HEK293 (cell line): ENCODE data around the gene AMPD3.

Experiments used
- CTCF ChIA-PET: fragments of 350-600 bp; formaldehyde crosslinking; extraction: SDS; loops from one replicate; lab custom pipeline; 2021; ENCODE audit warnings: antibody characterized with exemption; lab: Yijun Ruan, JAX
- POLR2A ChIA-PET: fragments of 300-600 bp; formaldehyde crosslinking; extraction: SDS; loops from one replicate; lab custom pipeline; 2020; ENCODE audit warnings: antibody characterized with exemption, inconsistent platforms; lab: Yijun Ruan, JAX
- H3K27ac ChIP-seq: fragments of 200-500 bp; sonication (Bioruptor generic); 2 replicates; pipeline ENCODE4 v1.5.1; 2014; ENCODE audit warnings: low read depth, low read length, control low read depth, inconsistent platforms; ENCODE audit errors: extremely low read depth
- H3K36me3 ChIP-seq, 2 experiments: fragments of 200-500 bp in 1 of 2; sonication (Bioruptor generic) in 1 of 2; 1 replicate in 1 of 2; 2 replicates in 1 of 2; pipeline ENCODE4 v1.5.1; 2014 to 2017; ENCODE audit warnings: inconsistent platforms in 2 of 2, low read length in 2 of 2; ENCODE audit not compliant: control insufficient read depth in 2 of 2, insufficient read depth in 1 of 2
- H3K4me1 ChIP-seq: fragments of 200-500 bp; sonication (Bioruptor generic); 2 replicates; pipeline ENCODE4 v1.5.1; 2014; ENCODE audit warnings: mild to moderate bottlenecking, low read length, inconsistent platforms; ENCODE audit not compliant: control insufficient read depth, insufficient read depth
- H3K4me3 ChIP-seq: 2 replicates; pipeline ENCODE4 v1.5.1; 2011; ENCODE audit warnings: low read depth, mild to moderate bottlenecking, control low read depth, low read length, moderate library complexity
- H3K9me3 ChIP-seq: fragments of 200-500 bp; sonication (Bioruptor generic); 2 replicates; pipeline ENCODE4 v1.5.1; 2014; ENCODE audit warnings: low read depth, low read length, inconsistent platforms; ENCODE audit not compliant: control insufficient read depth, insufficient read depth
- BCL11A ChIP-seq: fragments of 450-650 bp; formaldehyde crosslinking; IDR thresholded peaks from 2 replicates; pipeline ENCODE4 v1.5.1; 2016; ENCODE audit warnings: low read depth, missing biosample characterization, missing genetic modification characterization
- KLF7 ChIP-seq: fragments of 450-650 bp; formaldehyde crosslinking; IDR thresholded peaks from 2 replicates; pipeline ENCODE4 v1.5.1; 2016; ENCODE audit warnings: missing biosample characterization, missing genetic modification characterization, borderline replicate concordance
- MEIS1 ChIP-seq: sonication (generic); formaldehyde crosslinking; IDR thresholded peaks from 2 replicates; pipeline ENCODE4 v1.8.1; 2022; ENCODE audit warnings: missing genetic modification reagents, mild to moderate bottlenecking, borderline replicate concordance
- SP3 ChIP-seq: fragments of 450-650 bp; formaldehyde crosslinking; IDR thresholded peaks from 2 replicates; pipeline ENCODE4 v1.5.1; 2016; ENCODE audit warnings: missing biosample characterization, missing genetic modification characterization
- TCF7L2 ChIP-seq: IDR thresholded peaks from 2 replicates; pipeline ENCODE4 v1.6.1; 2011; ENCODE audit warnings: low read depth, mild to moderate bottlenecking, inconsistent platforms, low read length, moderate library complexity, borderline replicate concordance
- YY2 ChIP-seq: fragments of 450-650 bp; formaldehyde crosslinking; IDR thresholded peaks from 2 replicates; pipeline ENCODE4 v1.5.1; 2016; ENCODE audit warnings: missing biosample characterization, missing genetic modification characterization
- ZBTB1 ChIP-seq: fragments of 450-650 bp; formaldehyde crosslinking; IDR thresholded peaks from 2 replicates; pipeline ENCODE4 v1.5.1; 2016; ENCODE audit warnings: missing biosample characterization, missing genetic modification characterization
- ZNF133 ChIP-seq: fragments of 450-650 bp; formaldehyde crosslinking; IDR thresholded peaks from 2 replicates; pipeline ENCODE4 v1.5.1; 2016; ENCODE audit warnings: missing biosample characterization, missing genetic modification characterization
- ZNF157 ChIP-seq: fragments of 450-650 bp; formaldehyde crosslinking; IDR thresholded peaks from 2 replicates; pipeline ENCODE4 v1.5.1; 2016; ENCODE audit warnings: missing biosample characterization, missing genetic modification characterization
- ZNF239 ChIP-seq: fragments of 450-650 bp; formaldehyde crosslinking; IDR thresholded peaks from 2 replicates; pipeline ENCODE4 v1.5.1; 2016; ENCODE audit warnings: missing biosample characterization, missing genetic modification characterization
- ZNF266 ChIP-seq: fragments of 450-650 bp; formaldehyde crosslinking; IDR thresholded peaks from 2 replicates; pipeline ENCODE4 v1.5.1; 2016; ENCODE audit warnings: missing biosample characterization, missing genetic modification characterization, low read depth
- ZNF341 ChIP-seq: fragments of 450-650 bp; formaldehyde crosslinking; IDR thresholded peaks from 2 replicates; pipeline ENCODE4; 2016; ENCODE audit warnings: low read depth, missing biosample characterization, missing genetic modification characterization
- ZNF596 ChIP-seq: fragments of 450-650 bp; IDR thresholded peaks from 2 replicates; pipeline ENCODE4 v1.5.0; 2018; ENCODE audit warnings: missing biosample characterization, mild to moderate bottlenecking, missing genetic modification characterization, moderate library complexity
- TF ChIP-seq, protein P1 (sequence below): fragments of 450-650 bp; formaldehyde crosslinking; IDR thresholded peaks from 2 replicates; pipeline ENCODE4 v1.5.1; 2016; ENCODE audit warnings: missing biosample characterization, missing genetic modification characterization
- TF ChIP-seq, protein P2 (sequence below): fragments of 450-650 bp; formaldehyde crosslinking; IDR thresholded peaks from 2 replicates; pipeline ENCODE4 v1.5.1; 2016; ENCODE audit warnings: missing biosample characterization, missing genetic modification characterization
- TF ChIP-seq, protein P3 (sequence below): fragments of 450-650 bp; formaldehyde crosslinking; conservative IDR thresholded peaks from 2 replicates; pipeline ENCODE4 v1.5.1; 2016; ENCODE audit warnings: low read depth, missing biosample characterization, missing genetic modification characterization

Gene AMPD3

DNA sequence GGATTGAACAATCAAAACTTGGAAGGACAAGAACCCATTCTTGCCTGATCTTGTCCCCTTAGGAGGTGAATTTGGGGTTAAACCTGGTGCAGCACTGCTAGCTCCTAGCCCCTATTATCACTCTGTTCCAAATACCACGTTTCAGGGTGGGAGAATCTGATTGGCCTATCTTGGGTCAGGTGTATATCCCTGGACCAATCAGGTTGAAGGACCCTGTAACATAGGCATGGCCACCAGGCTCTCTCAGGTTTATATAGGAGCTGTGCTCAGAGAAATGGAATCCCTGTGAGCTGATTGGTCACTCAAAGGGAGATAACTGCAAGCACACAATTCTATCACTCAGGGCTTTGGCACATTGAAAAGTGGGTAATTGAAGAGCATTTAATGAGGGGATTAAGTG, 26.6 kb upstream of the AMPD3 start:
- H3K9me3 ChIP-seq, result no peaks in the 10 kb centered on the region
- H3K36me3 ChIP-seq, result no peaks in the 10 kb centered on the region
- CTCF ChIA-PET, result interaction anchor here (0.6 kb wide), 1 partner anchor 41 kb away, joined by 4 read pairs; no protein-coding TSS in a partner anchor
- no peak overlapping the region for H3K4me3 ChIP-seq
- H3K27ac ChIP-seq, result no peak overlapping the region
- POLR2A ChIA-PET, result interaction anchor here (1.0 kb wide), 1 partner anchor 113 kb away, joined by 3 read pairs; no protein-coding TSS in a partner anchor
- H3K4me1 ChIP-seq, result no peaks in the 10 kb centered on the region
- no peak for TF ChIP-seq BCL11A

DNA sequence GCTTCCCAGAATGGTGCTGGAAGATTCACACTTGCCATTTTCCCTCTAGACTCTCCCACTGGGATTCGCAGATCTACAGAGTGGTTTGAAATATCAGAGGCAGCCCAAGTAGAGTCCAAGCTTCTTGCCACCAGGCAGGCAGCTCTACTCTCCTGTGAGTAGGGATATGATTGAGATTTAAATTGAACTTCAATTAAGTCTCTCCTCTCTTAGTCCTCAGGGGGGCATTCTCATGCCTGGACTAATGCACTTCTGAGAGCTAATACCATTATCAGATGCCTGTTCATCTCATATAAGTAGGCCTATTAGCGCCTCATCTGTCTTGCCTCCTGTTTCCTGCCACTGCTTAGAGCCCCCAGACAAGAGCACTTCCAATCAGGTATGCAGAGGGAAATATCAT, 25.5 kb upstream of the AMPD3 start:
- H3K9me3 ChIP-seq, result no peaks in the 10 kb centered on the region
- H3K4me3 ChIP-seq, result no peak overlapping the region
- ChIA-PET CTCF (interaction anchor here (0.7 kb wide), 1 partner anchor 25 kb away, joined by 3 read pairs; no protein-coding TSS in a partner anchor), POLR2A (no interaction called here)
- no peak overlapping the region for H3K27ac ChIP-seq
- no peaks in the 10 kb centered on the region for H3K4me1 ChIP-seq
- H3K36me3 ChIP-seq, result no peaks in the 10 kb centered on the region
- TF ChIP-seq, protein P1, sequence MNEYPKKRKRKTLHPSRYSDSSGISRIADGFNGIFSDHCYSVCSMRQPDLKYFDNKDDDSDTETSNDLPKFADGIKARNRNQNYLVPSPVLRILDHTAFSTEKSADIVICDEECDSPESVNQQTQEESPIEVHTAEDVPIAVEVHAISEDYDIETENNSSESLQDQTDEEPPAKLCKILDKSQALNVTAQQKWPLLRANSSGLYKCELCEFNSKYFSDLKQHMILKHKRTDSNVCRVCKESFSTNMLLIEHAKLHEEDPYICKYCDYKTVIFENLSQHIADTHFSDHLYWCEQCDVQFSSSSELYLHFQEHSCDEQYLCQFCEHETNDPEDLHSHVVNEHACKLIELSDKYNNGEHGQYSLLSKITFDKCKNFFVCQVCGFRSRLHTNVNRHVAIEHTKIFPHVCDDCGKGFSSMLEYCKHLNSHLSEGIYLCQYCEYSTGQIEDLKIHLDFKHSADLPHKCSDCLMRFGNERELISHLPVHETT (tag by site-specific recombination), result no peak
- TF ChIP-seq, protein P2, sequence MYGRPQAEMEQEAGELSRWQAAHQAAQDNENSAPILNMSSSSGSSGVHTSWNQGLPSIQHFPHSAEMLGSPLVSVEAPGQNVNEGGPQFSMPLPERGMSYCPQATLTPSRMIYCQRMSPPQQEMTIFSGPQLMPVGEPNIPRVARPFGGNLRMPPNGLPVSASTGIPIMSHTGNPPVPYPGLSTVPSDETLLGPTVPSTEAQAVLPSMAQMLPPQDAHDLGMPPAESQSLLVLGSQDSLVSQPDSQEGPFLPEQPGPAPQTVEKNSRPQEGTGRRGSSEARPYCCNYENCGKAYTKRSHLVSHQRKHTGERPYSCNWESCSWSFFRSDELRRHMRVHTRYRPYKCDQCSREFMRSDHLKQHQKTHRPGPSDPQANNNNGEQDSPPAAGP, result no peak
- no peak for TF ChIP-seq ZNF157 (tag by site-specific recombination)
- TF ChIP-seq SP3 (tag by site-specific recombination), result no peak

DNA sequence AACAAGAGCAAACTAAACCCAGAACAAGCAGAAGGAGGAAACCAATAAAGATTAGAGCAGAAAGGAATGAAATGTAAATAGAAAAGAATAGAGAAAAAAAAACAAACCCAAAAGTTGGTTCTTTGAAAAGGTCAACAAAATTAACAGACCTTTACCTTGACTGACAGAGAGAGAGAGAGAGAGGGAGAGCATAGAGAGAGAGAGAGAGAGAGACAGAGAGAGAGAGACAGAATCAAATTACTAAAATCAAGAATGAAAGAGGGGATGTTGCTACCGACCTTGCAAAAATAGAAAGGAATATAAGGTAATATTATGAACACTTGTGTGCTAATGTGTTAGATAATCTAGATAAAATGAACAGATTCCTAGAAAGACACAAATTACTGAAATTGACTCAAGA, 22.6 kb upstream of the AMPD3 start:
- CTCF ChIA-PET, result no interaction called here
- TF ChIP-seq, protein P3, sequence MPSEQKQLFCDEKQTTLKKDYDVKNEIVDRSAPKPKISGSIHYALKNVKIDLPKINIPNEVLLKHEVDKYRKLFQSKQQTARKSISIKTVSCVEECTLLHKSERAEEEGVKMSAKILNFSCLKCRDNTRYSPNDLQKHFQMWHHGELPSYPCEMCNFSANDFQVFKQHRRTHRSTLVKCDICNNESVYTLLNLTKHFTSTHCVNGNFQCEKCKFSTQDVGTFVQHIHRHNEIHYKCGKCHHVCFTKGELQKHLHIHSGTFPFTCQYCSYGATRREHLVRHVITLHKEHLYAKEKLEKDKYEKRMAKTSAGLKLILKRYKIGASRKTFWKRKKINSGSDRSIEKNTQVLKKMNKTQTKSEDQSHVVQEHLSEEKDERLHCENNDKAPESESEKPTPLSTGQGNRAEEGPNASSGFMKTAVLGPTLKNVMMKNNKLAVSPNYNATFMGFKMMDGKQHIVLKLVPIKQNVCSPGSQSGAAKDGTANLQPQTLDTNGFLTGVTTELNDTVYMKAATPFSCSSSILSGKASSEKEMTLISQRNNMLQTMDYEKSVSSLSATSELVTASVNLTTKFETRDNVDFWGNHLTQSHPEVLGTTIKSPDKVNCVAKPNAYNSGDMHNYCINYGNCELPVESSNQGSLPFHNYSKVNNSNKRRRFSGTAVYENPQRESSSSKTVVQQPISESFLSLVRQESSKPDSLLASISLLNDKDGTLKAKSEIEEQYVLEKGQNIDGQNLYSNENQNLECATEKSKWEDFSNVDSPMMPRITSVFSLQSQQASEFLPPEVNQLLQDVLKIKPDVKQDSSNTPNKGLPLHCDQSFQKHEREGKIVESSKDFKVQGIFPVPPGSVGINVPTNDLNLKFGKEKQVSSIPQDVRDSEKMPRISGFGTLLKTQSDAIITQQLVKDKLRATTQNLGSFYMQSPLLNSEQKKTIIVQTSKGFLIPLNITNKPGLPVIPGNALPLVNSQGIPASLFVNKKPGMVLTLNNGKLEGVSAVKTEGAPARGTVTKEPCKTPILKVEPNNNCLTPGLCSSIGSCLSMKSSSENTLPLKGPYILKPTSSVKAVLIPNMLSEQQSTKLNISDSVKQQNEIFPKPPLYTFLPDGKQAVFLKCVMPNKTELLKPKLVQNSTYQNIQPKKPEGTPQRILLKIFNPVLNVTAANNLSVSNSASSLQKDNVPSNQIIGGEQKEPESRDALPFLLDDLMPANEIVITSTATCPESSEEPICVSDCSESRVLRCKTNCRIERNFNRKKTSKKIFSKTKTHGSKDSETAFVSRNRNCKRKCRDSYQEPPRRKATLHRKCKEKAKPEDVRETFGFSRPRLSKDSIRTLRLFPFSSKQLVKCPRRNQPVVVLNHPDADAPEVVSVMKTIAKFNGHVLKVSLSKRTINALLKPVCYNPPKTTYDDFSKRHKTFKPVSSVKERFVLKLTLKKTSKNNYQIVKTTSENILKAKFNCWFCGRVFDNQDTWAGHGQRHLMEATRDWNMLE (tag by site-specific recombination), result no peak
- TF ChIP-seq ZNF596, result peak; percentile 54; the same call in 1 of the 2 replicates
- H3K27ac ChIP-seq, result no peak overlapping the region
- no peaks in the 10 kb centered on the region for H3K9me3 ChIP-seq
- no peaks in the 10 kb centered on the region for H3K36me3 ChIP-seq
- H3K4me3 ChIP-seq, result no peak overlapping the region
- no peaks in the 10 kb centered on the region for H3K4me1 ChIP-seq
- POLR2A ChIA-PET, result no interaction called here

DNA sequence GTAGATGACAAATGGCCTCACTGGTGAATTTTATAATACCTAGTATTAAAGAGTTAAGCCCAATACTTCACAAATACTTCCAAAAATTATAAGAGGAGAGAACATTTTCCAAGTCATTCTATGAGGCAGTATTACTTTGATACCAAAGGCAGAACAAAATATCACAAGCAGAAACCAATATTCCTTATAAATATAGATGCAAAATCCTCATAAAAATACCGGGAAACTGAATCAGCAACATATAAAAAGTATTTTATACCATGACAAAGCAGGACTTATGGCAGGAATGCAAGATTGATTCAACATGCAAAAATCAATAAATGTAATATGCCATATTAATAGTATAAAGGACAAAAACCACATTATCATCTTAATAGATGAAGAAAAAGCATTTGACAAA, 22.1 kb upstream of the AMPD3 start:
- H3K27ac ChIP-seq, result no peak overlapping the region
- H3K36me3 ChIP-seq, result no peaks in the 10 kb centered on the region
- H3K4me3 ChIP-seq, result no peak overlapping the region
- POLR2A ChIA-PET, result no interaction called here
- CTCF ChIA-PET, result no interaction called here
- TF ChIP-seq ZNF341 (tag by site-specific recombination), result no peak
- TF ChIP-seq TCF7L2, result no peak
- TF ChIP-seq ZNF133 (tag by site-specific recombination), result no peak
- TF ChIP-seq ZBTB1 (tag by site-specific recombination), result no peak
- TF ChIP-seq YY2 (tag by site-specific recombination), result no peak
- TF ChIP-seq, protein P3 (tag by site-specific recombination), result no peak
- TF ChIP-seq ZNF266 (tag by site-specific recombination), result no peak
- no peak for TF ChIP-seq MEIS1 (CRISPR knock-in tag)
- TF ChIP-seq KLF7 (tag by site-specific recombination), result no peak
- TF ChIP-seq ZNF239, result no peak
- TF ChIP-seq, all 188 proteins: peak for 0
- Histone ChIP-seq H3K4me1 (no peaks in the 10 kb centered on the region), H3K9me3 (no peaks in the 10 kb centered on the region)
